ENCODE data around the gene LYRM2. TPM values are rescaled to one million over a fixed set of nuclear protein-coding genes. Genes with fewer than 3 reads are reported as not detected.

Gene LYRM2
- total RNA-seq, 1 experiment from 2014 or later = 39.4 TPM

DNA sequence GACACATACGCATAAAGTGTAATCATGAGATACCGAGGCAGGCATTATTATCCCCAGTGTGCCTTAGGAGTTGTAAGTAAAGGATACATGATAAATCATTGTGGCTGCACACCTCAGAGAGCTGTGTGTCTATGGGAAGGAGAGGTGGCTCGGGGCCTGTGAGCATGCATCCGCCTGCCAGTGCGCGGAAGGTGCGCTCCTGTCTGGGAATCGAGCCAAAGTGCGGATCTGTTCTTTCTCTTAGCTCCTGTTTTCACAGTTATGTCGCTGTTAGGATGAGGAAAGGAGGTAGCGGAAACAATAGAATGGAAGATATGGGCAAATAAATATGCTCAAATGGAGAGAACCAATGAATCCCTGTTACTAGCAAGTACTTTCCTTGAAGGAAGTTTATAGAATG, 107.6 kb downstream of the LYRM2 start:
- BruUV-seq (replicated peaks) = no TSS peak
- Histone ChIP-seq H3K36me3 (ENCODE audit: control insufficient read depth, insufficient read depth, low read length) (no peaks in the 10 kb centered on the region), H3K27me3 (ENCODE audit: control insufficient read depth, insufficient read depth, low read length) (no peaks in the 10 kb centered on the region), H3K27ac (ENCODE audit: low read length) (no peak overlapping the region), H3K4me1 (ENCODE audit: control insufficient read depth, insufficient read depth, low read length) (no peaks in the 10 kb centered on the region), H3K9me3 (ENCODE audit: control insufficient read depth, insufficient read depth, low read depth, low read length) (no peaks in the 10 kb centered on the region), H3K4me3 (ENCODE audit: low read depth in 2 of 2, low read length in 2 of 2) (no peak overlapping the region)
- DNase-seq (ENCODE audit: low read depth, low spot score) (no peak), ATAC-seq (no peak)
- ChIA-PET POLR2A (no interaction called here), CTCF (no interaction called here)
- in situ Hi-C loops (cut with HindIII; ENCODE audit: low pct_unique_long_range_greater_than_20kb, low sequenced_read_pairs) (no loop called here), intact Hi-C loops (cut with micrococcal nuclease; ENCODE audit: unreplicated experiment) (no loop called here)
- TF ChIP-seq SIN3A (IDR thresholded peaks at IDR 0.05; ENCODE audit: borderline replicate concordance, insufficient read depth, low read depth, low read length) = no peak

DNA sequence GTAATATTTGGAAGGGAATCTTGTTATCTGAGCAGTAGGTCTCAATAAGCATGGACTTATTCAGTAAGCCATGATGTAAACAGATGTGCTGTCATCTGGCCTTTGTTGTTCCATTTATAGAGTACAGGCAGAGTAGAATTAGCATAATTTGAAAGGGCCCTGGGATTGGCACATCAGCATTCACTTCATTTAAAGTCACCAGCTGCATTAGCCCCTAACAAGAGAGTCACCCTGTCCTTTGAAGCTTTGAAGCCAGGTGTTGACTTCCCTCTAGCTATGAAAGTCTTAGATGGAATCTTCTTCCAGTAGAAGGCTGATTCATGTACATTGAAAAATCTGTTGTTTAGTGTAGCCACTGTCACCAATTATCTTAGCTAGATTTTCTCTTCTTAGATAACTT, 109.7 kb downstream of the LYRM2 start:
- Histone ChIP-seq H3K4me1 (ENCODE audit: control insufficient read depth, insufficient read depth, low read length) (no peaks in the 10 kb centered on the region), H3K9me3 (ENCODE audit: control insufficient read depth, insufficient read depth, low read depth, low read length) (no peaks in the 10 kb centered on the region), H3K27ac (ENCODE audit: low read length) (no peak overlapping the region), H3K4me3 (ENCODE audit: low read depth in 2 of 2, low read length in 2 of 2) (no peak overlapping the region), H3K27me3 (ENCODE audit: control insufficient read depth, insufficient read depth, low read length) (no peaks in the 10 kb centered on the region), H3K36me3 (ENCODE audit: control insufficient read depth, insufficient read depth, low read length) (no peaks in the 10 kb centered on the region)
- no peak for TF ChIP-seq POLR2AphosphoS5 (IDR thresholded peaks at IDR 0.05; ENCODE audit: low read depth, low read length)
- no peak for TF ChIP-seq CTCF (IDR thresholded peaks at IDR 0.05)
- no peak for TF ChIP-seq SIN3A (IDR thresholded peaks at IDR 0.05; ENCODE audit: borderline replicate concordance, insufficient read depth, low read depth, low read length)
- TF ChIP-seq TCF7L2 (IDR thresholded peaks at IDR 0.05; ENCODE audit: low read depth, low read length) = no peak
- TF ChIP-seq, protein P1, sequence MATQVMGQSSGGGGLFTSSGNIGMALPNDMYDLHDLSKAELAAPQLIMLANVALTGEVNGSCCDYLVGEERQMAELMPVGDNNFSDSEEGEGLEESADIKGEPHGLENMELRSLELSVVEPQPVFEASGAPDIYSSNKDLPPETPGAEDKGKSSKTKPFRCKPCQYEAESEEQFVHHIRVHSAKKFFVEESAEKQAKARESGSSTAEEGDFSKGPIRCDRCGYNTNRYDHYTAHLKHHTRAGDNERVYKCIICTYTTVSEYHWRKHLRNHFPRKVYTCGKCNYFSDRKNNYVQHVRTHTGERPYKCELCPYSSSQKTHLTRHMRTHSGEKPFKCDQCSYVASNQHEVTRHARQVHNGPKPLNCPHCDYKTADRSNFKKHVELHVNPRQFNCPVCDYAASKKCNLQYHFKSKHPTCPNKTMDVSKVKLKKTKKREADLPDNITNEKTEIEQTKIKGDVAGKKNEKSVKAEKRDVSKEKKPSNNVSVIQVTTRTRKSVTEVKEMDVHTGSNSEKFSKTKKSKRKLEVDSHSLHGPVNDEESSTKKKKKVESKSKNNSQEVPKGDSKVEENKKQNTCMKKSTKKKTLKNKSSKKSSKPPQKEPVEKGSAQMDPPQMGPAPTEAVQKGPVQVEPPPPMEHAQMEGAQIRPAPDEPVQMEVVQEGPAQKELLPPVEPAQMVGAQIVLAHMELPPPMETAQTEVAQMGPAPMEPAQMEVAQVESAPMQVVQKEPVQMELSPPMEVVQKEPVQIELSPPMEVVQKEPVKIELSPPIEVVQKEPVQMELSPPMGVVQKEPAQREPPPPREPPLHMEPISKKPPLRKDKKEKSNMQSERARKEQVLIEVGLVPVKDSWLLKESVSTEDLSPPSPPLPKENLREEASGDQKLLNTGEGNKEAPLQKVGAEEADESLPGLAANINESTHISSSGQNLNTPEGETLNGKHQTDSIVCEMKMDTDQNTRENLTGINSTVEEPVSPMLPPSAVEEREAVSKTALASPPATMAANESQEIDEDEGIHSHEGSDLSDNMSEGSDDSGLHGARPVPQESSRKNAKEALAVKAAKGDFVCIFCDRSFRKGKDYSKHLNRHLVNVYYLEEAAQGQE (IDR thresholded peaks at IDR 0.05; ENCODE audit: insufficient read depth in 1 of 2, low read depth in 2 of 2, low read length in 1 of 2) = no peak
- intact Hi-C loops (cut with micrococcal nuclease; ENCODE audit: unreplicated experiment) (no loop called here), in situ Hi-C loops (cut with HindIII; ENCODE audit: low pct_unique_long_range_greater_than_20kb, low sequenced_read_pairs) (no loop called here)
- no peak for DNase-seq (ENCODE audit: low read depth, low spot score)
- ChIA-PET CTCF (no interaction called here), POLR2A (no interaction called here)
- ATAC-seq = no peak
- no TSS peak for BruUV-seq (replicated peaks)

GRCh38 chr6:89527634-89528033, 110.9 kb downstream of the LYRM2 start:
- BruUV-seq (replicated peaks) = no TSS peak
- no peak overlapping the region for H3K4me3 ChIP-seq (ENCODE audit: low read depth in 2 of 2, low read length in 2 of 2)
- ChIA-PET CTCF (no interaction called here), POLR2A (interaction anchor here (0.6 kb wide), 1 partner anchor 65 kb away, joined by 6 read pairs; no protein-coding TSS in a partner anchor)
- H3K36me3 ChIP-seq (ENCODE audit: control insufficient read depth, insufficient read depth, low read length) = no peaks in the 10 kb centered on the region
- H3K9me3 ChIP-seq (ENCODE audit: control insufficient read depth, insufficient read depth, low read depth, low read length) = no peaks in the 10 kb centered on the region
- TF ChIP-seq POLR2AphosphoS5 (IDR thresholded peaks at IDR 0.05; ENCODE audit: low read depth, low read length) (no peak), SIN3A (IDR thresholded peaks at IDR 0.05; ENCODE audit: borderline replicate concordance, insufficient read depth, low read depth, low read length) (no peak), TCF7L2 (IDR thresholded peaks at IDR 0.05; ENCODE audit: low read depth, low read length) (no peak), CTCF (IDR thresholded peaks at IDR 0.05) (no peak)
- TF ChIP-seq, protein P1 (IDR thresholded peaks at IDR 0.05; ENCODE audit: insufficient read depth in 1 of 2, low read depth in 2 of 2, low read length in 1 of 2) = no peak
- H3K27me3 ChIP-seq (ENCODE audit: control insufficient read depth, insufficient read depth, low read length) = no peaks in the 10 kb centered on the region
- in situ Hi-C loops (cut with HindIII; ENCODE audit: low pct_unique_long_range_greater_than_20kb, low sequenced_read_pairs) (no loop called here), intact Hi-C loops (cut with micrococcal nuclease; ENCODE audit: unreplicated experiment) (no loop called here)
- ATAC-seq (no peak), DNase-seq (ENCODE audit: low read depth, low spot score) (no peak)
- no peak overlapping the region for H3K27ac ChIP-seq (ENCODE audit: low read length)
- H3K4me1 ChIP-seq (ENCODE audit: control insufficient read depth, insufficient read depth, low read length) = no peaks in the 10 kb centered on the region

Measured in Panc1 (cell line).